ENCODE results near the gene DNASE1L2. TPM values are rescaled to one million over a fixed set of nuclear protein-coding genes. Genes with fewer than 3 reads are reported as not detected.

Gene DNASE1L2
- total RNA-seq, 1 donor from 2014 or later: 0.21 TPM

DNA sequence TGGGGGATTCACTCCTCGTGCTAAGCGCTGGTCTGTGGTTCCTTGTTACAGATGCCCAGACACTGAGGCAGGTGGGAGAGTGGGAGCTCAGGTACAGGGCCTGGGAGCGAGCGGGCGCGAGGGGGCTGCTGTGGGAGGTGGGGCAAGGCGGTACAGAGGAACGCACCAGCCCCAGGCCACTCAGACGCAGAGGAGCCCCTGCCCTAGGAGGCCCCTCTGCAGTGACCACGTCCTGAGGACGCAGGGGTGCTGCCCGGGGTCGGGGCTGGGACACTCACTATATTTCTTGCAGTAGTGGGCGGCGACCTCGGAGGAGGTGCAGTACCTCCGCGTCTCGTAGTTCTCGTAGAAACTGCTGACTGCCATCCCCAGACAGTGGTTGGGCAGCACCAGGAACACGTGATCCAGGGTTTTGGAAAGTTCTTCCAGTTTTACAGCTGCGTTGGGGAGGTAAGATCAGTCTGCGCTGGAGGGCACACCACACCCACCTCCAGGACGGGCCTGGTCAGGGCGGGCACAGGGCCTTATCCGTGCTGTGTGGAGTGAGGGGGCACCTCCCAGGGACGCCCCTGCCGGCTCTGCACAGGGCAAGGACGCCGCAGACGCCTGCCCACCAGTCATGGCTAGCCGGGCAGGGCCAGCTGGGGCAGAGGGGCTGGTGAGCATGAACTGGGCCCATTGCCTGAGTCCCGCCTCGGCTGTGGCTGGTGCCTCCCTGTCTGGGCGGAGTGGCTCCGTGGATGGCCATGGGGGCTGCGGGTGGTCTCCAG lies 47.9 kb downstream of the DNASE1L2 start:
- no peaks in the 10 kb centered on the region for H3K36me3 ChIP-seq (ENCODE audit: control insufficient read depth, insufficient read depth, low read length)

DNA sequence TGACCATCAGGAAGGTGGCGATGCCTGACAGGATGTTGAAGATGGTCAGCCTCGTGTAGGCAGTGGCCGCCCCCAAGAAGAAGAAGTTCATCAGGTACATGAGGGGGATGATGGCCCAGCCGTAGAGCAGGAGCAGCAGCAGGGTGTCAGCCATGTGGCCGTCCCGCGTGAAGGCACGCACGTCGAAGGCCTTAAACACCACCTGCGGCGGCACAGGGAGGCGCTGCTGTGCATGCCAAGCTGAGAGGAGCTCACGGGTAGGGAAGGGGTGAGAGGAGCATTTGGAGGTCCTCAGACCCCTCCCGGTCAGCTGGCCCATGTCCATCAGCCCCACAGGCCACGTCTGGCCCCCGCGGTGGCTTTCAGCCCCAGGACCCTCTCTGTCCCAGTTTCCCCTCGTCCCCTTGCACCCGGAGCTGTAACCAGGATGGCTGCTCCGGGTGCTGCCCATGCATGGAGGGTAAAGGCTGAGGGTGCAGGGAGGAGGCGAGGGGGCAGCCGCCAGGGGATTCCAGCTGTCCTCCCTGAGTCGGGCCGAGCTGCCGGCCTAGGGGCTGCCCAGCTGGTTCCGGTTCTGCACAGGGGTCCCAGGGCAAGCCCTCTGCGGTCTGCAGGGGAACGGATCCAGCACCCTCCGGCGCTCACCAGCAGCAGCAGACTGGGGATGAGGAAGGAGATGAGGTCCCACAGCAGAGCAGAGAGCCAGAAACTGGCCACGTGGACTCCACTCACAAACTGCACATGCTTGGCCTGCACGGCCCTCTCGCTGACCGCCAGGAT lies 48.7 kb downstream of the DNASE1L2 start:
- no peak for DNase-seq (ENCODE audit: low read depth)
- Histone ChIP-seq H3K36me3 (ENCODE audit: control insufficient read depth, insufficient read depth, low read length) (no peaks in the 10 kb centered on the region), H3K27me3 (ENCODE audit: control insufficient read depth, insufficient read depth, low read length) (no peaks in the 10 kb centered on the region), H3K4me3 (ENCODE audit: low read depth, low read length) (no peak overlapping the region)
- TF ChIP-seq CTCF (IDR thresholded peaks at IDR 0.05; ENCODE audit: insufficient read depth, low read length, poor library complexity, severe bottlenecking): no peak

More for the DNA sequence above, 47.9 kb downstream of the DNASE1L2 start:
- DNase-seq (ENCODE audit: low read depth): no peak
- Histone ChIP-seq H3K27me3 (ENCODE audit: control insufficient read depth, insufficient read depth, low read length) (no peaks in the 10 kb centered on the region), H3K4me3 (ENCODE audit: low read depth, low read length) (no peak overlapping the region)
- no peak for TF ChIP-seq CTCF (IDR thresholded peaks at IDR 0.05; ENCODE audit: insufficient read depth, low read length, poor library complexity, severe bottlenecking)

DNA sequence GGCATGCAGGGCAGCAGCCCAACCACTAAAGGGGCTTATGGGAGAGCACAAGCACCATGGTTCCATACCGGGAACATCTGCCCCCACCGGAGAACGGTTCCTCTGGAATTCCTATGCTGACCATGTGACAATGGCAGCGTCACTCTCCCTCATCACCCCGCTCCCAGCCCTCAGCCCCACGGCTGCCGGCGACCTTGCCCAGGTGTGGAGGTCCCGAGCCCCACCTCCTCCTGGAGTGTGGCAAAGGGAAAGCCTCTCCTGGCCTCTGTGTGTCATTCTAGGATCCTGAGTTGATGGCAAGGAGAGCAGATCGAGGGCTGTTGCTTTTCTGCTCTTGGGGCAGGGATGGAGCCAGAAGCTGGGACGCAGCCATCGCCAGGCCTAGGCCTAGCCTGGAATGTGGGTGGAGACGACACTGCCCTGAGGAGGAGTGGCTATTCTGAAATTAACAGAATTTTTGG lies 49.5 kb downstream of the DNASE1L2 start:
- no peaks in the 10 kb centered on the region for H3K36me3 ChIP-seq (ENCODE audit: control insufficient read depth, insufficient read depth, low read length)
- no peak for TF ChIP-seq CTCF (IDR thresholded peaks at IDR 0.05; ENCODE audit: insufficient read depth, low read length, poor library complexity, severe bottlenecking)

GRCh38 chr16:2286550-2286949 lies 50.3 kb downstream of the DNASE1L2 start:
- H3K36me3 ChIP-seq (ENCODE audit: control insufficient read depth, insufficient read depth, low read length): no peaks in the 10 kb centered on the region
- H3K27me3 ChIP-seq (ENCODE audit: control insufficient read depth, insufficient read depth, low read length): no peaks in the 10 kb centered on the region
- no peak overlapping the region for H3K4me3 ChIP-seq (ENCODE audit: low read depth, low read length)
- TF ChIP-seq CTCF (IDR thresholded peaks at IDR 0.05; ENCODE audit: insufficient read depth, low read length, poor library complexity, severe bottlenecking): no peak
- no peak for DNase-seq (ENCODE audit: low read depth)

More for the DNA sequence above, 49.5 kb downstream of the DNASE1L2 start:
- DNase-seq (ENCODE audit: low read depth): no peak
- no peaks in the 10 kb centered on the region for H3K27me3 ChIP-seq (ENCODE audit: control insufficient read depth, insufficient read depth, low read length)
- no peak overlapping the region for H3K4me3 ChIP-seq (ENCODE audit: low read depth, low read length)

DNA sequence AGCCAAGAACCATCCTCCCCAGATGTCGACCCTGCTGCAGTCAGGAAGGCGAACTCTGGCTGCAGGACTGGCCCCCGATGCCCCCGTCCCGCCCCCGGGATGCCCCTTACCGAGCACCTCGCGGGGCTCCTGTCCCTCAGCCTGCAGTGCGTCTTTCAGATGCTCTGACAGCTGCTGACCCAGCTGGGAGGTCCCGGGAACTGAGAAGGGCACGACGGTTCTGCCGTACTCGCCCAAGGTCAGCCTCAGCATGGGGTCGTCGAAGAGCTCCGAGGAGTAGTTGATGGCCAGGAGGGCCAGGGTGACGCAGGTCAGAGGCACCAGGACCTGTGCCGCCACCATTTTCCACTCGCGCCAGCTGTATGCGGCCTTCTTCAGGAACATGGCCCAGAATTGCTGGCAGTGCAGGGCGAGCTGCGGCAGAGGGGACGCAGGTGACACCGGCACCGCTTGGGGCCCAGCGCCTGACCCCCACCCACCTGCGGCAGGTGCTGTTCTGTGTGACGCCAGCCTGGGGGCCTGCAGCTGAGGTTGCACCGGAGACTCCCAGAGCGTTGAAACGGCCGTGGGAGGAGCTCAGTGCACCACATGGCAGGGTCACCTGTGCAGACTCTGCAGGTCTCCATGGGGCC lies 51.8 kb downstream of the DNASE1L2 start:
- no peak overlapping the region for H3K4me3 ChIP-seq (ENCODE audit: low read depth, low read length)
- no peak for TF ChIP-seq CTCF (IDR thresholded peaks at IDR 0.05; ENCODE audit: insufficient read depth, low read length, poor library complexity, severe bottlenecking)
- no peaks in the 10 kb centered on the region for H3K27me3 ChIP-seq (ENCODE audit: control insufficient read depth, insufficient read depth, low read length)
- no peak for DNase-seq (ENCODE audit: low read depth)
- H3K36me3 ChIP-seq (ENCODE audit: control insufficient read depth, insufficient read depth, low read length): no peaks in the 10 kb centered on the region

Other genes starting within 250 kb of the DNASE1L2 start
- 11.3 and 20.1 TPM in 2 replicates for gene SYNGR3, start 246.5 kb upstream of the DNASE1L2 start, total RNA-seq
- gene ZNF598, start 226.6 kb upstream of the DNASE1L2 start, total RNA-seq: 48.1 and 57.7 TPM in 2 replicates
- not detected in 2 replicates for gene NPW, start 216.7 kb upstream of the DNASE1L2 start, total RNA-seq
- 27.5 and 46.3 TPM in 2 replicates for gene NHERF2, start 209.5 kb upstream of the DNASE1L2 start, total RNA-seq
- 39.3 and 44.1 TPM in 2 replicates for gene NTHL1, start 188.6 kb upstream of the DNASE1L2 start, total RNA-seq
- 67.9 and 104 TPM in 2 replicates for gene TSC2, start 188.5 kb upstream of the DNASE1L2 start, total RNA-seq
- gene PKD1, start 100.5 kb upstream of the DNASE1L2 start, total RNA-seq: 85.6 and 102 TPM in 2 replicates
- gene RAB26, start 87.8 kb upstream of the DNASE1L2 start, total RNA-seq: 0.54 and 0.68 TPM in 2 replicates
- gene TRAF7, start 80.7 kb upstream of the DNASE1L2 start, total RNA-seq: 82.7 and 83.9 TPM in 2 replicates
- 0.07 and 0.08 TPM in 2 replicates for gene CASKIN1, start 39.8 kb upstream of the DNASE1L2 start, total RNA-seq
- gene MLST8, start 31.0 kb upstream of the DNASE1L2 start, total RNA-seq: 77.2 and 102 TPM in 2 replicates
- 2.0 and 4.2 TPM in 2 replicates for gene BRICD5, start 25.6 kb upstream of the DNASE1L2 start, total RNA-seq
- 15.7 and 17.7 TPM in 2 replicates for gene PGP, start 21.6 kb upstream of the DNASE1L2 start, total RNA-seq
- gene E4F1, start 12.9 kb upstream of the DNASE1L2 start, total RNA-seq: 28.6 and 36.9 TPM in 2 replicates
- 81.7 and 86.7 TPM in 2 replicates for gene ECI1, start 15.1 kb downstream of the DNASE1L2 start, total RNA-seq
- 243 and 268 TPM in 2 replicates for gene RNPS1, start 31.7 kb downstream of the DNASE1L2 start, total RNA-seq
- 32.1 and 36.3 TPM in 2 replicates for gene ABCA3, start 104.3 kb downstream of the DNASE1L2 start, total RNA-seq
- gene CCNF, start 193.0 kb downstream of the DNASE1L2 start, total RNA-seq: 7.4 and 8.6 TPM in 2 replicates
- 12.0 and 14.2 TPM in 2 replicates for gene TEDC2, start 223.7 kb downstream of the DNASE1L2 start, total RNA-seq
- 0.17 and 0.41 TPM in 2 replicates for gene NTN3, start 234.9 kb downstream of the DNASE1L2 start, total RNA-seq
- 14.5 and 15.9 TPM in 2 replicates for gene TBC1D24, start 238.7 kb downstream of the DNASE1L2 start, total RNA-seq